22Rv1 (cell line): ENCODE data around the gene SUFU.

Source experiments
- CTCF ChIP-seq: fragments of 450-650 bp; IDR thresholded peaks from 2 replicates; pipeline ENCODE4 v1.5.1; 2017; ENCODE audit warnings: mild to moderate bottlenecking
- ZFX ChIP-seq: fragments of 450-650 bp; IDR thresholded peaks from 2 replicates; pipeline ENCODE4 v1.6.1; 2017; ENCODE audit warnings: antibody characterized with exemption, borderline replicate concordance

- TF ChIP-seq CTCF (no peak), ZFX (no peak)
These were observed 107.8 kb downstream of the SUFU start for GRCh38 chr10:102611514-102612087.
